ENCODE results near the gene TBC1D4. TPM values are rescaled to one million over a fixed set of nuclear protein-coding genes. Genes with fewer than 3 reads are reported as not detected.

Gene TBC1D4
- polyA plus RNA-seq, 1 experiment, result 8.0 TPM

DNA sequence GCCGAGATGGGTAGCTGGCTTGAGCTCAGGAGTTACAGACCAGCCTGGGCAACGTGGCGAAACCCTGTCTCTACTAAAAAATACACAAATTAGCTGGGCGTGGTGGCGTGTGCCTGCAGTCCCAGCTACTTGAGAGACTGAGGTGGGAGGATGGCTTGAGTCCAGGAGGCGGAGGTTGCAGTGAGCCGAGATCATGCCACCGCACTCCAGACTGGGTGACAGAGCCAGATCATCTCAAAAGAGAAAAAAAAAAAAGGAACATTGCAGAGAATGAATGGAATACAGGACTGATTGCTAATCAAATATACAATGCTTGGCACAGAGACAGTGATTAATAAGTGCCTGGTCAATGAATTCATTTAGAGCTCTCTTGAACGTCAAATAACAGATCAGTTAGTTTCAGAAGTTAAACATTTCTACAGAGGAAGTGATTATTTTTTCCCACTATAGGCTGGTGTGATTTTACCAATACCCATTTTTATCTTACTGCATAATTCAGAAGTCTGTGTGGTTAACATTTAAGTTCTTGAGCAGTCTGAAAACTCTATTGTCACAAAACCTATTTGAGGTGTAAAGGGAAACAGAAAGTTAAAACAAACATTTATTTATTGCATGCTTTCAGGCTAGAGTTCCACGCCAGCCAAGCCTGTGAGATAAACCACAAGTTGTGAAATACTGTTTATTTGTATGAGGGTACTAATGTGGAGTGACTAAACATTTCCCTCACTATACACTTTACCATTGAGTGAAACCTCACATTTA, 7.7 kb upstream of the TBC1D4 start:
- Histone ChIP-seq H3K9me3 (ENCODE audit: control insufficient read depth, insufficient read depth, low read length) (peaks cover 3% of the 10 kb centered on the region; the same call in 1 of the 2 replicates), H3K4me3 (ENCODE audit: low read depth, low read length) (no peak overlapping the region), H3K27me3 (ENCODE audit: control insufficient read depth, insufficient read depth, low read length) (no peaks in the 10 kb centered on the region), H3K27ac (ENCODE audit: low read depth, low read length) (no peak overlapping the region)
- ChIA-PET CTCF (interaction anchor here (0.7 to 3.3 kb wide), 2 partner anchors 7 to 20 kb away, joined by 3 to 26 read pairs; partner anchors contain the start of gene TBC1D4), POLR2A (no interaction called here)
- no peak for TF ChIP-seq CTCF (IDR thresholded peaks at IDR 0.05; ENCODE audit: low read depth, low read length)
- peak; percentile 15 for DNase-seq (ENCODE audit: low read depth, low spot score)

DNA sequence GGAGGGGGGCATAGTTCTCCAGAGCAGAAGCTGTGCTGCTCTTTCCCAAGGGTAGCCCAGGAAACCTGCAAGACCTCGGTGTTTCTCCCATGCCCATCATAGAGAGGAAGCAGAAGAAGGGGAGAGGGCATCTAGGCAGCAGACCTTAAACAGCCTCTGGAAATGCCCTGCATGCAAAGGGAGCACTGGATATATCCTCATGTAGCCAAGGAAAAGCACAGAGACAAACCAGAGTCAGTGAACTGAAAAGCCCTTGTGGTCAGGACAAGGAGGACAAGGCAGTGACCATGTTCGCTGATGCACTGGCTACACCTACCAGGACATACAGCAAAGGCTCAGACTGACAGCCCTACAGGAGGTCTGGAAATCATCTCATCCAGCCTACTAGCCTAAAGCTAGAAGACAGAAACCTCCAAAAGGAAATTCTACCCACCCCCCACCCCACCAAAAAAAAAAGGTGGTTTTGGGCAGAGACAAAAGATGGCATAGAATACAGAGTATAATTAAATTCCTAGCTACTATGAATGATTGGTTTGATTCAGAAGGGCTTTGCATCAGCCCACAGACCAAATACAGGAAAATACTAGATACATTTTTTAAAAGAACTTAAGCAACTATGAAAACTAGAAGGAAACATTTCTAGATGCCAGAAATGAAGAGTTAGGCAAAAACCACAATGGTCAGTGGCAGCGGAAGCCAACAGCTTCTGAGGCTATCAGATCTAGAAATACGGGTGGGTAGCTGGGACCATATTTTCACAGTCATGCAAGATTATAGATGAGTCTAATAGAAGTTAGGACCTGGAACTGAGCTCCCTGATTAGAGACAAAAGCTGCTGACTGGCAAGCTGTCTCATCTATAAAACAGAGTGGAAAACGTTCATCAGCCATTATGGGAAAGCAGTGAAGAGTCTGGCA, 4.4 kb upstream of the TBC1D4 start:
- Histone ChIP-seq H3K4me3 (ENCODE audit: low read depth, low read length) (no peak overlapping the region), H3K27ac (ENCODE audit: low read depth, low read length) (no peak overlapping the region), H3K9me3 (ENCODE audit: control insufficient read depth, insufficient read depth, low read length) (no peaks in the 10 kb centered on the region), H3K27me3 (ENCODE audit: control insufficient read depth, insufficient read depth, low read length) (no peaks in the 10 kb centered on the region)
- no peak for DNase-seq (ENCODE audit: low read depth, low spot score)
- TF ChIP-seq CTCF (IDR thresholded peaks at IDR 0.05; ENCODE audit: low read depth, low read length), result no peak
- POLR2A ChIA-PET, result interaction anchor here (1.3 kb wide), 1 partner anchor 52 kb away, joined by 4 read pairs; the partner anchor contains the start of gene COMMD6
- CTCF ChIA-PET, result interaction anchor here (0.8 to 1.2 kb wide), 4 partner anchors 12 to 113 kb away, joined by 4 to 6 read pairs (median 4); partner anchors contain the start of gene COMMD6

DNA sequence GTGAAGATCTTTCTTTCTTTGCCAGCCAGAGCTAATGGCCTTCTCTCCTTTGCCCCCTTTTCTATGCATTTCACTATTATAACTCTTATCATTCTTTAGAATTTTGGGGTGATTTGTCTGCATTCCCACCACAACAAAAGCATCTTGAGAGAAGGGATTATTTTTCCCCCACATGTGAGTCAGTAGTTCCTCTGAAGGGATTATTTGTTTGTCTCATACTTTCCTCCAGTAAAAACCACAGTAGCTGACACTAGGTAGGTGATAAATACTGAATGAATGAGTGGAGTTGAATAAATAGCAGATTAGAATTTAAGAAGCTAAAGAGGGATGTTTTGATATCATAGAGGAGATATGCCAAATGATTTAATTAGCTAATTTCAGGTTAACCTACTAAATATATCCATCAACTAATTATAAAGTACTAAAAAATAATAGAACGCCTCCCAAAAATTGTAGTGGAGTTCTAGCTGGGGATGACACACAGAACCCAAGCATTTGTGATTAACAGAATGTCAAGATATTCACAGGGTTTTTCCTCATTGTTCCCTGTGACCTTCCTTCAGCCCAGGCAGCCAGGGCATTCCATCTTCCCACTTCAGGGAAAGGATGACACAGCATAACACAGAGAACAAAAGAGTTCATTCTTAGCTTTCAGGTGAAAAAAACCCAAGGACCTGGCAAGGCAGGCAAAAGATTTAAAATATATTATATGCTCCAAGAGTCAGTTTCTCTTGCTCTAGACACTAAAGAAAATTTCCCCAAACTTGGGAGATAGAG, 3.5 kb upstream of the TBC1D4 start:
- ChIA-PET CTCF (interaction anchor here (0.8 kb wide), 1 partner anchor 11 kb away, joined by 4 read pairs; no protein-coding TSS in a partner anchor), POLR2A (interaction anchor here (0.6 to 1.3 kb wide), 2 partner anchors 10 to 52 kb away, joined by 3 to 4 read pairs; partner anchors contain the start of gene COMMD6)
- H3K27me3 ChIP-seq (ENCODE audit: control insufficient read depth, insufficient read depth, low read length), result no peaks in the 10 kb centered on the region
- no peaks in the 10 kb centered on the region for H3K9me3 ChIP-seq (ENCODE audit: control insufficient read depth, insufficient read depth, low read length)
- no peak overlapping the region for H3K4me3 ChIP-seq (ENCODE audit: low read depth, low read length)
- no peak for TF ChIP-seq CTCF (IDR thresholded peaks at IDR 0.05; ENCODE audit: low read depth, low read length)
- H3K27ac ChIP-seq (ENCODE audit: low read depth, low read length), result no peak overlapping the region
- no peak for DNase-seq (ENCODE audit: low read depth, low spot score)

- ChIA-PET POLR2A (interaction anchor here (1.1 to 1.4 kb wide), 3 partner anchors 11 to 62 kb away, joined by 4 to 13 read pairs (median 8); partner anchors contain the start of gene COMMD6), CTCF (interaction anchor here (0.6 to 2.2 kb wide), 34 partner anchors 9 to 223 kb away, joined by 3 to 37 read pairs (median 7); partner anchors contain the start of genes COMMD6 and UCHL3)
- no peak for DNase-seq (ENCODE audit: low read depth, low spot score)
- Histone ChIP-seq H3K27me3 (ENCODE audit: control insufficient read depth, insufficient read depth, low read length) (no peaks in the 10 kb centered on the region), H3K4me3 (ENCODE audit: low read depth, low read length) (peak overlapping the region; percentile 72), H3K9me3 (ENCODE audit: control insufficient read depth, insufficient read depth, low read length) (no peaks in the 10 kb centered on the region), H3K27ac (ENCODE audit: low read depth, low read length) (no peak overlapping the region)
- no peak for TF ChIP-seq CTCF (IDR thresholded peaks at IDR 0.05; ENCODE audit: low read depth, low read length)
Observed at GRCh38 chr13:75482820-75483079, 781 bp upstream of the TBC1D4 start.
